H1 (cell line): Measurements from ENCODE around the gene SUPT4H1. TPM values are rescaled to one million over a fixed set of nuclear protein-coding genes. Genes with fewer than 3 reads are reported as not detected.

Source experiments
- CTCF ChIA-PET: fragments of 300-600 bp; sonication (Branson Sonifier 250); formaldehyde crosslinking; loops from one replicate; lab custom pipeline; 2021; ENCODE audit not compliant: partially characterized antibody; lab: Charles Lee
- POLR2A ChIA-PET: fragments of 300-600 bp; sonication (Branson Sonifier 250); formaldehyde crosslinking; loops from one replicate; lab custom pipeline; 2021; ENCODE audit warnings: inconsistent platforms; ENCODE audit not compliant: partially characterized antibody; lab: Charles Lee
- DNase-seq, 2 experiments: peaks; one replicate each; pipeline versions ENCODE4 v3.0.0 to v3.0.0-alpha.2; 2010 to 2022; ENCODE audit warnings: low spot score in 2 of 2, low read depth in 1 of 2, mixed read lengths in 1 of 2
- FAIRE-seq: peaks from 2 replicates; lab custom pipeline; 2011; peaks lifted over from hg19 to GRCh38; lab: Jason Lieb, UNC
- H2AFZ ChIP-seq: 2 replicates; pipeline ENCODE4 v1.8.1; 2012; ENCODE audit warnings: low read length, inconsistent platforms
- H2AK5ac ChIP-seq: 2 replicates; pipeline ENCODE4 v1.6.1; 2013; ENCODE audit warnings: low read depth, low read length
- H2BK120ac ChIP-seq: replicated peaks from 2 replicates; pipeline ENCODE3; 2013; ENCODE audit warnings: low read depth, low read length, inconsistent platforms
- H2BK12ac ChIP-seq: 2 replicates; pipeline ENCODE4 v1.6.1; 2013; ENCODE audit warnings: low read depth, low read length
- H2BK15ac ChIP-seq: 2 replicates; pipeline ENCODE4 v1.6.1; 2013; ENCODE audit warnings: low read length
- H2BK20ac ChIP-seq: 2 replicates; pipeline ENCODE4 v1.6.1; 2013; ENCODE audit warnings: low read length
- H2BK5ac ChIP-seq: 2 replicates; pipeline ENCODE4 v1.6.1; 2013; ENCODE audit warnings: low read depth, low read length
- H3K14ac ChIP-seq: 2 replicates; pipeline ENCODE4 v1.6.1; 2013; ENCODE audit warnings: inconsistent platforms; ENCODE audit not compliant: insufficient read length
- H3K18ac ChIP-seq: 2 replicates; pipeline ENCODE4 v1.6.1; 2013; ENCODE audit warnings: low read length; ENCODE audit errors: extremely low read depth
- H3K23ac ChIP-seq: 2 replicates; pipeline ENCODE4 v1.6.1; 2013; ENCODE audit warnings: inconsistent platforms; ENCODE audit not compliant: insufficient read length
- H3K23me2 ChIP-seq: 2 replicates; pipeline ENCODE4 v1.6.1; 2013; ENCODE audit warnings: low read depth, low read length
- H3K27ac ChIP-seq: 2 replicates; pipeline ENCODE4 v1.6.1; 2011; ENCODE audit warnings: low read depth, low read length, inconsistent platforms
- H3K27me3 ChIP-seq, 4 experiments: replicated peaks in 1 of 4; 1 replicate in 1 of 4; 2 replicates in 3 of 4; pipeline versions ENCODE4 v1.6.1 to v1.8.1; 2011 to 2013; ENCODE audit warnings: low read length in 3 of 4, mild to moderate bottlenecking in 3 of 4, inconsistent platforms in 2 of 4, mixed read lengths in 2 of 4, moderate library complexity in 1 of 4; ENCODE audit not compliant: control insufficient read depth in 3 of 4, insufficient read depth in 3 of 4; ENCODE audit errors: extremely low read depth in 1 of 4
- H3K36me3 ChIP-seq, 4 experiments: 2 replicates each; pipeline versions ENCODE4 v1.6.1 to v1.8.1; 2011 to 2013; ENCODE audit warnings: mild to moderate bottlenecking in 4 of 4, low read length in 3 of 4, moderate library complexity in 2 of 4, control low read depth in 1 of 4, inconsistent platforms in 1 of 4; ENCODE audit not compliant: insufficient read depth in 4 of 4, control insufficient read depth in 2 of 4
- H3K4ac ChIP-seq: replicated peaks from 2 replicates; pipeline ENCODE3; 2013; ENCODE audit warnings: low read length, low read depth, mixed read lengths, inconsistent platforms; ENCODE audit not compliant: insufficient read length
- H3K4me1 ChIP-seq, 4 experiments: replicated peaks in 1 of 4; 1 replicate in 1 of 4; 2 replicates in 3 of 4; pipeline versions ENCODE4 v1.6.1 to v1.8.1; 2011 to 2013; ENCODE audit warnings: low read length in 3 of 4, inconsistent platforms in 2 of 4, mixed read lengths in 1 of 4; ENCODE audit not compliant: insufficient read depth in 4 of 4, control insufficient read depth in 3 of 4
- H3K4me2 ChIP-seq, 2 experiments: 2 replicates each; pipeline versions ENCODE4 v1.6.1 to v1.8.1; 2011 to 2013; ENCODE audit warnings: low read depth in 2 of 2, low read length in 2 of 2, control low read depth in 1 of 2, inconsistent platforms in 1 of 2, mild to moderate bottlenecking in 1 of 2; ENCODE audit not compliant: insufficient read depth in 1 of 2
- H3K4me3 ChIP-seq, 4 experiments: fragments of 200-600, 300-600 bp in 1 of 4; sonication (generic), shearing (Covaris generic), sonication (Bioruptor Twin) in 1 of 4; 2 replicates each; pipeline versions ENCODE4 v1.5.1 to v1.8.1; 2011 to 2016; ENCODE audit warnings: low read length in 4 of 4, low read depth in 3 of 4, control low read depth in 2 of 4, inconsistent platforms in 2 of 4, mild to moderate bottlenecking in 2 of 4, mixed read lengths in 1 of 4, moderate library complexity in 1 of 4; ENCODE audit not compliant: insufficient read depth in 2 of 4; ENCODE audit errors: extremely low read depth in 1 of 4
- H3K56ac ChIP-seq: replicated peaks from 2 replicates; pipeline ENCODE3; 2013; ENCODE audit warnings: low read depth, mild to moderate bottlenecking, mixed read lengths, low read length, inconsistent platforms; ENCODE audit not compliant: insufficient read length
- H3K79me1 ChIP-seq: 2 replicates; pipeline ENCODE4 v1.6.1; 2013; ENCODE audit warnings: low read depth, low read length, control low read depth
- H3K79me2 ChIP-seq, 2 experiments: 2 replicates each; pipeline versions ENCODE4 v1.6.1 to v1.8.1; 2012 to 2013; ENCODE audit warnings: low read length in 2 of 2, mild to moderate bottlenecking in 2 of 2, inconsistent platforms in 1 of 2; ENCODE audit not compliant: insufficient read depth in 2 of 2, control insufficient read depth in 1 of 2
- H3K9ac ChIP-seq, 4 experiments: replicated peaks in 1 of 4; 1 replicate in 1 of 4; 2 replicates in 3 of 4; pipeline versions ENCODE4 v1.6.1 to v1.8.1; 2011 to 2013; ENCODE audit warnings: low read depth in 3 of 4, low read length in 3 of 4, control low read depth in 2 of 4, mild to moderate bottlenecking in 2 of 4, moderate library complexity in 2 of 4, inconsistent platforms in 1 of 4; ENCODE audit errors: extremely low read depth in 1 of 4
- H3K9me3 ChIP-seq, 2 experiments: 2 replicates each; pipeline versions ENCODE4 v1.6.1 to v1.8.1; 2012 to 2013; ENCODE audit warnings: mild to moderate bottlenecking in 2 of 2, moderate library complexity in 2 of 2, control low read depth in 1 of 2, inconsistent platforms in 1 of 2, low read depth in 1 of 2, low read length in 1 of 2, mixed read lengths in 1 of 2; ENCODE audit not compliant: insufficient read depth in 2 of 2
- H4K20me1 ChIP-seq, 2 experiments: replicated peaks in 1 of 2; 2 replicates each; pipeline versions ENCODE3 to v1.8.1; 2011 to 2013; ENCODE audit warnings: inconsistent platforms in 2 of 2, low read length in 2 of 2, mild to moderate bottlenecking in 1 of 2; ENCODE audit not compliant: insufficient read depth in 2 of 2, control insufficient read depth in 1 of 2
- H4K5ac ChIP-seq: 2 replicates; pipeline ENCODE4 v1.6.1; 2013; ENCODE audit warnings: low read length, low read depth, mixed read lengths, inconsistent platforms; ENCODE audit not compliant: insufficient read length
- H4K8ac ChIP-seq: 2 replicates; pipeline ENCODE4 v1.8.0; 2013; ENCODE audit warnings: mild to moderate bottlenecking, moderate library complexity, low read length, inconsistent platforms; ENCODE audit not compliant: insufficient read depth; ENCODE audit errors: extremely low read depth
- H4K91ac ChIP-seq: replicated peaks from 2 replicates; pipeline ENCODE3; 2013; ENCODE audit warnings: low read length, mixed read lengths, inconsistent platforms; ENCODE audit not compliant: insufficient read length
- BRCA1 ChIP-seq: IDR thresholded peaks from 2 replicates; pipeline ENCODE4 v1.6.1; 2012; ENCODE audit warnings: low read depth, low read length, improper control_type of control experiment
- CBX8 ChIP-seq: fragments of 300-800, 300-1000 bp; sonication (generic); IDR thresholded peaks from 2 replicates; pipeline ENCODE4 v1.7.1; 2016; ENCODE audit warnings: low read depth, low read length, borderline replicate concordance
- CREB1 ChIP-seq: IDR thresholded peaks from 2 replicates; pipeline ENCODE4 v1.6.1; 2012; ENCODE audit warnings: inconsistent platforms
- E2F6 ChIP-seq: IDR thresholded peaks from 2 replicates; pipeline ENCODE4 v1.6.1; 2012; ENCODE audit warnings: inconsistent platforms
- EZH2 ChIP-seq: fragments of 200-600 bp; sonication (generic); IDR thresholded peaks from 2 replicates; pipeline ENCODE4 v1.7.1; 2012; ENCODE audit warnings: low read depth, mild to moderate bottlenecking, moderate library complexity, low read length, inconsistent platforms; ENCODE audit not compliant: severe bottlenecking
- JUND ChIP-seq: IDR thresholded peaks from 2 replicates; pipeline ENCODE4 v1.6.1; 2011; ENCODE audit warnings: mild to moderate bottlenecking, improper control_type of control experiment, low read length
- MAFK ChIP-seq: IDR thresholded peaks from 2 replicates; pipeline ENCODE4 v1.6.1; 2012; ENCODE audit warnings: low read depth, mild to moderate bottlenecking, improper control_type of control experiment, low read length
- NANOG ChIP-seq: IDR thresholded peaks from 2 replicates; pipeline ENCODE4 v1.6.1; 2011; ENCODE audit warnings: low read length, low read depth, mild to moderate bottlenecking, inconsistent platforms; ENCODE audit not compliant: insufficient read depth, poor library complexity, severe bottlenecking
- POLR2A ChIP-seq, 2 experiments: IDR thresholded peaks; 1 replicate in 1 of 2; 2 replicates in 1 of 2; pipeline ENCODE4 v1.6.1; 2011; ENCODE audit warnings: low read depth in 2 of 2, low read length in 2 of 2, mild to moderate bottlenecking in 2 of 2; ENCODE audit errors: control extremely low read depth in 1 of 2
- SP2 ChIP-seq: IDR thresholded peaks from 2 replicates; pipeline ENCODE4 v1.6.1; 2012; ENCODE audit warnings: mild to moderate bottlenecking, low read length, inconsistent platforms
- SP4 ChIP-seq: IDR thresholded peaks from 2 replicates; pipeline ENCODE4 v1.6.1; 2012; ENCODE audit warnings: low read length, inconsistent platforms
- WGBS, 2 experiments: shearing (Covaris generic) in 1 of 2; methylation state at CpG; one replicate each; pipeline versions ENCODE4 v1.1.6 to v1.1.7; 2013 to 2015; ENCODE audit warnings: low lambda C conversion rate in 2 of 2, mixed read lengths in 2 of 2, inconsistent platforms in 1 of 2, low coverage in 1 of 2, missing lambda C conversion rate in 1 of 2; ENCODE audit not compliant: insufficient replicate concordance in 2 of 2, insufficient coverage in 1 of 2, insufficient read length in 1 of 2; ENCODE audit errors: extremely low coverage in 1 of 2, missing lambda C conversion rate in 1 of 2; 5-methylcytosine and 5-hydroxymethylcytosine counted together
- polyA plus RNA-seq, 7 experiments: library from polyadenylated mRNA; depleted of rRNA in 3 of 7; stranded (reverse) in 5 of 7; unstranded in 2 of 7; fragments of >200 nt in 5 of 7; fragments of 200-250 nt in 2 of 7; gene quantifications; 1 replicate in 5 of 7; 2 replicates in 1 of 7; 4 replicates in 1 of 7; pipeline versions ENCODE4 v1.2.1 to v1.2.3, GENCODE V29; 2011 to 2013; ENCODE audit warnings: missing spikeins in 2 of 7, mixed read lengths in 2 of 7
- total RNA-seq: library from RNA; stranded (reverse); fragmentation: NEBNext Ultra II Directional; extraction: Animal tissue kit (Norgen Biotek cat#: 25700); gene quantifications from 2 replicates; pipeline ENCODE4 v1.2.1, GENCODE V29; 2021

Gene SUPT4H1
- total and polyA plus RNA-seq, 2 of the 8 experiments (the other 6 are each of a cell fraction or from before 2014, with no cell fraction given): 112 to 143 TPM

- peak overlapping the region; percentile 93 for H2BK12ac ChIP-seq
- no peak overlapping the region for H2AFZ ChIP-seq
- H3K56ac ChIP-seq: no peak overlapping the region
- H3K9ac ChIP-seq: no peak overlapping the region
- H3K4me3 ChIP-seq: no peak overlapping the region
- H3K79me2 ChIP-seq: no peaks in the 10 kb centered on the region
- no peaks in the 10 kb centered on the region for H3K23me2 ChIP-seq
- H3K23ac ChIP-seq: no peak overlapping the region
- ChIA-PET CTCF (interaction anchor here (1.1 to 18.5 kb wide), 4 partner anchors 12 to 112 kb away, joined by 5 to 384 read pairs (median 13); partner anchors contain the start of genes SUPT4H1 and TSPOAP1), POLR2A (interaction anchor here (1.7 to 11.3 kb wide), 4 partner anchors 9 to 17 kb away, joined by 9 to 149 read pairs (median 49); partner anchors contain the start of genes SUPT4H1 and TSPOAP1)
- H3K18ac ChIP-seq: no peak overlapping the region
- H2BK120ac ChIP-seq: no peak overlapping the region
- peaks cover 4 to 43% (median 26%) of the 10 kb centered on the region in 4 experiments for H3K4me1 ChIP-seq
- H3K9me3 ChIP-seq: no peaks in the 10 kb centered on the region
- peak overlapping the region; percentile 61 for H4K91ac ChIP-seq
- WGBS, 2 experiments: 84% methylated on average over 9 of the region's 10 CpGs; no CpG with 5 or more reads in 1 of the 2 experiments
- no peaks in the 10 kb centered on the region for H4K20me1 ChIP-seq
- no peak overlapping the region for H2BK15ac ChIP-seq
- peaks cover 0 to 2% (median 0%) of the 10 kb centered on the region in 4 experiments; a peak in 3 of 7 replicates for H3K27me3 ChIP-seq
- no peak overlapping the region for H4K5ac ChIP-seq
- peak overlapping the region; percentile 52 for H2BK20ac ChIP-seq
- no peak overlapping the region for H3K14ac ChIP-seq
- H2AK5ac ChIP-seq: 0 out of 2 replicates have a peak overlapping the region, but pooled peaks have one; percentile 61
- 0 out of 2 replicates have a peak overlapping the region, but pooled peaks have one; percentile 20 for H4K8ac ChIP-seq
- H3K79me1 ChIP-seq: no peaks in the 10 kb centered on the region
- no peak overlapping the region for H3K27ac ChIP-seq
- H2BK5ac ChIP-seq: no peak overlapping the region
- FAIRE-seq (no peak), DNase-seq (no peak)
- no peaks in the 10 kb centered on the region for H3K36me3 ChIP-seq
- H3K4ac ChIP-seq: peak overlapping the region; percentile 48
- H3K4me2 ChIP-seq: no peak overlapping the region
- TF ChIP-seq SP4 (no peak), CBX8 (no peak), NANOG (no peak), E2F6 (no peak), SP2 (no peak), MAFK (no peak), EZH2 (no peak), POLR2A (IDR thresholded peaks at IDR 0.05; ENCODE audit: control extremely low read depth in 1 of 2, low read depth in 2 of 2, low read length in 2 of 2) (no peak), CREB1 (no peak), JUND (no peak), BRCA1 (no peak)
Measured at GRCh38 chr17:58335061-58335731, 16.8 kb downstream of the SUPT4H1 start.
